NCI-H748 treated with DMSO at 0.1 percent for 48 hours (cell line): ENCODE measurements around the gene SCNN1B.
"Not testable (repeated sequence)": the region's sequence is repeated elsewhere in the genome, so short reads cannot be mapped to it uniquely, and the experiment has no call there.

Source experiments
- DNase-seq: peaks from one replicate; lab custom pipeline; 2025; lab: John Stamatoyannopoulos, UW

SCNN1B gene

GRCh38 chr16:23355106-23355670 is 53.1 kb downstream of the SCNN1B start:
- DNase-seq: no peak

DNA sequence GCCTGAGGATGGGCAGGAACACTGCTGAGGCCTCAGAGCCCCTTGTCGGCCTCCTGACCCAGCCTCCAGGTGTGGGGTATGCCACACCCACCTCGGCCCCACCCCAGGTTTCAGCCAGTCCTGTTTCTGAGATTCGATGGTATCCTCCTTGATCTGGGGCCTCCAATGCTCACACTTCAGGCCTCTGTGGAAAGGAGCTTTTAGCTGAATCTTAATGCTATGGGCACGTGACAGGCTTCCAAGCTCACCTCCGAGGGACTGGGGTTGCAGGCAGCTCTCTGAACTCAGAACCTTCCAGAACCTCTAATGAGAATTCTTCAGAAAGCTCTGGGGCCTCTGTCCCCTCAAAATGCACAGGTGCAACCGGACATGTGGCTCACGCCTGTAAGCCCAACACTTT is 54.8 kb downstream of the SCNN1B start:
- DNase-seq: no peak

DNA sequence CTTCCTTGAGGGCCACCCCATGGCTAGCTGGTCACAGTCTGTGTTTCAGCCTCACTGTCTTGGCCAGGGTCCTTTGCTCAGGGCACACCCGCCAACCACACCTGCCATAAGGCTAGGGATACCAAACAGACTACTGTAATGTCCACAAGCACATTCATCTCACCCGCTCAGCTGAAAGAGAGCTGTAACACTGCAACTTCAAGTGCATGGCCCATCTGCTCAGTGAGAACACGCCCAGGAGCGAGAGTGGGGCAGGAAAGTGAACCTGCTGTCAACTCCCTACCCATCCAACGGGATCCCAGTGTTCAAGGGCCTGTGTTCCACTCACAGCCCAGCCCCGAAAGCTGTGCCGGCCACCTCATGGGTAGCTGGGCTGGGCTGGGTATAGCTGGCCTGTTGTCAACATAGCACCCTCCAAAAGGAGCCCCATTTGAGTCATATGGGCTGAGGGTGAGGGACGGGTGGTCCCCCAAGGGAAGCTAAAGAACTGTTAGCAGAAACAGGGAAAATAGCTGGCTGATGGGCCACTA is 55.7 kb downstream of the SCNN1B start:
- DNase-seq: no peak

DNA sequence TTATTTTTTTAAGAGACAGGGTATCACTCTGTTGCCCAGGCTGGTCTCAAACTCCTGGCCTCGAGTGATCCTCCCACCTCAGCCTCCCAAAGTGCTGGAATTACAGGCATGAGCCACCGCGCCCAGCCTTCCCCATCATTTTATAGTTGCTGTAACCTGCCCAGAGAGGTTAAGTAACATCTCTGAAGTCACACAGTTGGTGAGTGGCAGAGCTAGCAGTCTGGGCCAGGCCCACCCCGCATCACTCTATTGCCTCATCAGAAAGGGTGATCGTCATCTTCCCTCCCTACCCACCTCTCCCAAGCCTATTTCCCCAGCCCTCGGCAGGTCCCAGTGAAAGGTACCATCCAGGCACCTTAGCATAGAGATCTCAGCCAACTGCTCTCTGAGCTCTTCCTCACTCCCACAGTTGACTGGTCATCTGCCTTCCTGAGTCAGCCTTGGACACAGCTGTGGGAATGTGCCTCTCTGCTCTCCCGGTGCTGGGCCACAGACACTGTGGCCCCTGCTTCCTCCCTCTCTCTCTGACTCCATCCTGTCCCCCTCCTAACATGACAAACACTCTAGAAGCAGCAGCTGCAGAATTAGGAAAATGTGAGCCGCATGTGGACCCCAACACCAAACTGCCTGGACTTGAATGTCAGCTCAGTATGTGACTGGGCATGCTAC is 57.1 kb downstream of the SCNN1B start:
- DNase-seq: no peak

DNA sequence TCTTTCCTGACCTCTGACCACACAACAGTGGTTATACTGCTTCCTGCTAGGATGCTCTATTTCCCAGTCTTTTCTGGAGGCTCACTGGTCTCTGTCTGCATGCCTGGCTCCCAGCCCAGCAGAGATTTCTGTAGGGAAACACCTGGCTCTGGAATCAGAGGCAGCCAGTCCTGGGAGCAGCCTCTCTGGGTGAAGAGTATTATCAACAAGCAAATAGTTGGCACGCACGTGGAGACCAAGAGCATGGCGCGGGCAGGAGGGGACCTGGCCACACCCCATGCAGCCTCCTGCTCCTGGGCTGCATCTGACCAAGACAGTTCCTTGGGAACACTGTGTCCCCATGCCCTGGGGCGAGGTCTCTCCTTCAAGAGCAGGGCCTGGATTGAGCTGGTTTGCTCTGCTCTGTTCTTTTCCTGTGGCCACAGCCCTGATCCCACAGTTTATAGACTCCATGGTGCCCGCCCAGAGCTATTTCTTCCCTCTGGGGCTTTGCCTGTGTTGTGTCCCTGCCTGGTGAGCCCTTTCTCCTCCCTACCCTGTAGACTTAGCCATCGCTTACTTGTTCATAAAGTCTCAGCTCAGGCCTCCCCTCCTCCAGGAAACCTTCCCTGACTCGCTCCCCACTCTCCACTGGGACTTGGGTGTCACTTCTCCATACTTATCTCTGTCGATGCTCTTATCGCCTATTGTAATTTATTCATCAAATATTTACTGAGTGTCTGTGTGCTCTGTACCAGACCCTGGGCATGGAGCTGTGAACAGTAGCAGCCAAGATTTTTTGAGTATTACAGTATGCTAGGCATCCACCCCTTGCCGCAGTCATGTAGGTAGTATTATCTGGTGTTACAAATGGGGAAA is 60.6 kb downstream of the SCNN1B start:
- DNase-seq: no peak

DNA sequence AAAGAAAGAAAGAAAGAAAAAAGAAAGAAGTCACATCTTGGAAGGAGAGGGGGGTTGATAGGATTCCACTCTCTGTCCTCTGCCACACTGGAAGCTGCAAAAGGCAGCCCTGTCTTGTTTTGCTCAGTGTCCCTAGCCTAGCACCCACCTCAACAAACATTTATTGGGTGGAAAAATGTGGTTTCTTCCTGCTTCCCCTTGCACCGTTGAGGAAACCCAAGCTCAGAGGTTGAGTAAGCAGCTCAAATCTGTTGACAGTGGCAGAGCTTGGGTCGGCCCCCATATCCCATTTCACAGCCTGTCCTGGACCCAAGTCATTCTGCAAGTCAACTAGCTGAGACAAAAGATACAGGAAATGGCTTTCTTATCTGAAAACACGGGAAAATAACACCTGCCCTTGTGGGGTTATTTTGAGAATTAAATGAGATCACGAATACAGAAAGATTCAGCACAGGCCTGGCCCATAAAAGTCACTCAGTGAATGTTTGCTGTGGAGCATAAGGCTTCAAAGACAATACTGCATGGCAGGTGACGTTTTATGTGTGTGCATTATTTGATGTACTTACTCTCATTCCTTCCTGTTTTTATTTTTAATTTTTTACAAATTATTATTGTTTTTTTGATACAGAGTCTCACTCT is 63.6 kb downstream of the SCNN1B start:
- DNase-seq: no peak

DNA sequence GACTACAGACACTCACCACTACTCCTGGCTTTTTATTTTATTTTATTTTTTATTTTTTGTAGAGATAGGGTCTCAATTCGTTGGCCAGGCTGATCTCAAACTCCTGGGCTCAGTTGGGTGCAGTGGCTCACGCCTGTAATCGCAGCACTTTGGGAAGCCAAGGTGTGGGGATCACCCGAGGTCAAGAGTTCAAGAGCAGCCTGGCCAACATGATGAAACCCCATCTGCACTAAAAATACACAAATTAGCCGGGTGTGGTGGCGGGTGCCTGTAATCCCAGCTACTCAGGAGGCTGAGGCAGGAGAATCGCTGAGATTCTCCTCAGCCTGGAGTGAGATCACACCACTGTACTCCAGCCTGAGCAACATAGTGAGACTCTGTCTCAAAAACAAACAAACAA is 64.2 kb downstream of the SCNN1B start:
- DNase-seq: not testable (repeated sequence)

DNA sequence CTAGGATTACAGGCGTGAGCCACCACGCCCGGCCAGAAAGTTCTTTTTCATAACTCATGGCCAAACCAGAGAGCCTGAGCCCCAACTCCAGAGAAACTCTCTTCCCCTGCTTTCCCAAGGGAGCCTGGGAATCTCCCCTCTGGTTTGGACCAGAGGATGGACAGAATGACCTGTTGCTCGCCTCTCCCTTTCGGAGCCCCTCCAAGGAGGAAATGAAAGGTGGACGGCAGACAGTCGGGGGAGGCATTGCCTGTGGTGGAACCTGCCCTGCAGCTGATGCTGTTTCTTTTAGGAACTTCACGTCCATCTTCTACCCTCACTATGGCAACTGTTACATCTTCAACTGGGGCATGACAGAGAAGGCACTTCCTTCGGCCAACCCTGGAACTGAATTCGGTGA is 65.5 kb downstream of the SCNN1B start:
- no peak for DNase-seq

- DNase-seq: no peak
Observed at GRCh38 chr16:23367988-23368387, 65.9 kb downstream of the SCNN1B start.

DNA sequence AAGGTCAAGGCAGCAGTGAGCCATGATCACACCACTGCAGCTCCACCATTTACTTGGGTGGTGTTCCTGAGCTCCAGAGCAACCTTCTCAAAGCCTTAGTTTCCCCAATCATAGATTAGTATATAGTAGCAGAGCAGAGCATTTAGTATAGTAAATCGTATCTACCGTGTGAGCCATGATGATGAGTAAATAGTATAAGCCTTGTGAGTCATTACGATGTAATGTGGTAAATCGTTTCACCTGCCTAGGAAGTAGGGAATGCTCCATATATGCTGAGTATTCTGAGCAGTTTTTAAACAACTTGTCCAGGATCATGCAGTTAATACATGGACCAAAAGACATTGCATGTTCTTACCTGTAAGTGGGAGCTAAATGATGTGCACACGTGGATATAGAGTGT is 66.4 kb downstream of the SCNN1B start:
- no peak for DNase-seq

DNA sequence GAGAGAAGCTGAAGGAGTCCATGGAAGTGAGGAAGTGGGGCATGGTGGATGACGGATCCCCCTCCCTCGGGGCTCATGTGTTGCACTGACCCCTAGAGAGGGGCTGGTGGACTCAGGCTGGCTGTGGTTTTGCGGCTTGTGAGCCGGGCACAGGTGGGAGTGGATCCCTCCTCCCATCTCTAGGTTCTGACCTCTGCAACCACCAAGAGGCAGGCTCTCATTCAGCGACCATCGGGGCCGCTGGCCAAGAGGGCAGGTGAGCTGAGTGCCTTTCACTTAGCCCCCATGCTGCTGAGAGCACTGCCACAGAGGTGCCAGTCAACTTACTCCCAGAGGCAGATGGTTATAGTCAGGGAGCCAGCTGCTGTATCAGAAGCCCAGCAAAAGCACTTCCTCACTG is 67.3 kb downstream of the SCNN1B start:
- no peak for DNase-seq

DNA sequence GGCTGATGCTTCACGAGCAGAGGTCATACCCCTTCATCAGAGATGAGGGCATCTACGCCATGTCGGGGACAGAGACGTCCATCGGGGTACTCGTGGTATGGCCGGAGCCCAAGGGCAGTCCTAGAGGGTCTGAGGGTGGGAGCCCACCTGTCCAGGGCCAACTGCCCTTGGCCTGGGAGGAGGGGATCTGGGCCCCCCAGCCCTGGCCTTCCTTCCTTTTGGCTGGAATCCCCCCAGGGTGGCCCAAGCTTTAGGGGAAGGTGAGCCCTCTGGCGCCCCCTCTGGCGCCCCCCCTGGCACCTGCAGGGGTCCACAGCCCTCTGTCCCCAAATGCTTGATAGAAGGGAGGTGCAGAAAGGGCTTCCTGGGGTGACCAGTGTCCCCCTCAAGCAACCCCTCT is 69.3 kb downstream of the SCNN1B start:
- DNase-seq: no peak

DNA sequence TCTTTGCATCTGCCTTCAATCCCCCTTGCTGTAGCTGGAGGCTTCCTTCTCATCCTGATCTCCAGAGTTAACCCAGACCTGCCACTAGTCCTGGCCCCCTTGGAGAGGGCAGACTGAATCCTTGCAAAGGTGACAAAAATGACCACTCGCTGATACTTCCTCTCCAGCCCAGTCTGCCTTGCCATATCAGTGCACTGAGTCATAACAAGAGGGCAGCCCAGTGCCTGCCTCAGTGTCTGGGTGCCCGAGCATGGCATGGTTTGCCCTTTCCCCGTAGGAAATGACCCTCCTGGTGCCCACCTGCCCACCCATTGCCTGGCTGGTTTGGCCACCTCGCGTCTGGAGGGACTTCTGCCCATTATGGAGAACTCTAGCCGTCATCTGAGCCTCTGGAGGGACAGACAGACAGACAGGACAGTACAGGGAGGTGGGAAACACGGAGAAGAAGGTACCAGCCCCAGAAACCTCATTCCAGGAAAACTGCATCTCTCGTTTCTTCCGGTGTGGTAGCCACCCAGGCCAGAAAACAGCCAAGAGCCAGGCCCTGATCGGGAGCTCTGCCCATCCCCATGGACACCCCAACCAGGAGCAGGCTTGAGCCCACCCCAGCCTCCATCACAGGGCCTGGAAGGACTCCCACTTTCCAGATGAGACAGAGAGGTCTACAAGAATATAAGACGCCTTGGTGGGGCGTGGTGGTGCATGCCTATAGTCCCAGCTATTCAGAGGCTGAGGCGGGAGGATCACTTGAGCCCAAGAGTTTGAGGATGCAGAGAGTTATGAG is 71.5 kb downstream of the SCNN1B start:
- no peak for DNase-seq

DNA sequence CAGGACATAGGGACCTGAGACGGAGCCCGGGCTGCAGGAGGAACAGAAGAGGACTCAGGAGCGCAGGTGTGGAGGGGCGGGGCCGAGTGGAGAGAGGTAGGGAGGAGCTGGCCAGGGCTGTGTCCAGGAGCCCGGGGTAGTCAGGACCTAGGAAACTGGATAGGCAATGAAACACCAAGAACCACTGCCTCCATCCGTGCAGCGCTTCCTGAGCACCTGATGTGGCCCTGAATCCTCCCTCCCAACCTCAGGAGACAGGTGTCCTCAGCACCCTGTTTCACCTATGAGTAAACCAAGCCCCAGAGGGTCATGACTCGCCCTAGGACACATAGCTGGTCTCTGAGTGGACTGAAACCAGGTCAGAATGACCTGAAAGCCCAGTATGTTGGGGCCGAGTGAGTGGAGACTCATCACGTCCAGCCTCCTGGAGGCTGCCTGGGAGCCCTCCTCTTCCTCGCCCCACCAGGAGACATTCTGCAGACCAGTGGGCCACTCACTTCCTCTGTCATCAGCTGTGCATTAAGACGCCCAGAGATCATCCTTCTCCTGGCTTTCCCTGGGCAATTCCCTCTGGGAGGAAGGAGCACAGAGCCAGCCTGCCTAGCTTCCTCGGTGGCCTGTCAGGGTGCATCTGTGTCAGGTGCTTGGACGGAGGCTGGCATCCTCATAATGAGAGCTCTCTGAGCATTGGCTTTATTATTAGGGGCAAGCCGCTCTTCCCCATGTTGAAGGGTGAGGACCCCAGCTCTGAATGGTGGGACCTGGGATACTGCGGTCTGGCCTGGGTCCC is 72.8 kb downstream of the SCNN1B start:
- DNase-seq: no peak

DNA sequence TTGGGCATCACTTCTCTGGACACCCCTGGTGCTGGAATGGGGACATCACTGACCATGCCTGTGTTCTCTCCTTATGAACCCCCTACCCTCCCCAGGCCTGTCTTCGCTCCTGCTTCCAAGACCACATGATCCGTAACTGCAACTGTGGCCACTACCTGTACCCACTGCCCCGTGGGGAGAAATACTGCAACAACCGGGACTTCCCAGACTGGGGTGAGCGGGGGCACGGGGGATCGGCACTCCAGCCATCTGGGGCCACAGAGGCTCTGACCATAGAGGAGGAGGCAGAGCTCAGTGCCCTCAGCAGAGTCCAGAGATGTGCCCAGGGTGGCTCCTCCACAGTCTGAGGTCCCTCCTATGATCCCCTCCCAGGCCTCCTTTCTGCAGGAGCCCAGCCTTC is 73.5 kb downstream of the SCNN1B start:
- no peak for DNase-seq

DNA sequence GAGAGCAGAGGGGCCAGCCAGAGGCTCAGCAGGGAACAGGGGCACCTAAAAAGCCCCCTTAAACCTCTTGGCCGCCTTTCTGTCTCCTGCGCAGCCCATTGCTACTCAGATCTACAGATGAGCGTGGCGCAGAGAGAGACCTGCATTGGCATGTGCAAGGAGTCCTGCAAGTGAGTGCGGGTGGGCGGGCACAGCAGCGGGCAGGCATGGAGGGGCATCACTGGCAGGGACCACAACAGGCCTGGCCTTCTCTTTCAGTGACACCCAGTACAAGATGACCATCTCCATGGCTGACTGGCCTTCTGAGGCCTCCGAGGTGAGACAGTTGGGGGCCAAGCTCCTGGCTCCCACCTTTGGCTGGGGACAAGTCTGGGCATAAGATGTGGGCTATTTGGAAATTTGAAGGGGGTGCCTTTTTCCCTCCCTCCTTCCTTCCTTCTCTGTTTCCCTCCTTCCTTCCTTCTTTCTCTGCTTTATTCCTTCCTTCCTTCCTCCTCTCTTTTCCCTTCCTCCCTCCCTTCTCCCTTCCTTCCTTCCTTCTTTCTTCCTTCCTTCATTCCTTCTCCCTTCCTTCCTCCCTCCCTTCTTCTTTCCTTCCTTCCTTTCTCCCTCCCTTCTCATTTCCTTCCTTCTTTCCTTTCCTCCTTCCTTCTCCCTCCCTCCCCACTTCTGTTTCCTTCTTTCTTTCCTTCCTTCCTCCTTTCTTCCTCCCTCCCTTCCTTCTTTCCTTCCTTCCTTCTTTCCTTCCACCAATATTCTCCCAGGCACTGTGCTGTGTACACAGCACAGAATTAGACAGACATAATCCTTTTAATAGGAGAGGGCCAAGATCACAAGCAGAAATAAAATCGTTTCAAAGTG is 75.2 kb downstream of the SCNN1B start:
- no peak for DNase-seq

GRCh38 chr16:23378256-23378655 is 76.2 kb downstream of the SCNN1B start:
- no peak for DNase-seq

- no peak for DNase-seq
Observed at GRCh38 chr16:23378921-23379320, 76.8 kb downstream of the SCNN1B start.

- no peak for DNase-seq
Observed at GRCh38 chr16:23379707-23380106, 77.6 kb downstream of the SCNN1B start.

DNA sequence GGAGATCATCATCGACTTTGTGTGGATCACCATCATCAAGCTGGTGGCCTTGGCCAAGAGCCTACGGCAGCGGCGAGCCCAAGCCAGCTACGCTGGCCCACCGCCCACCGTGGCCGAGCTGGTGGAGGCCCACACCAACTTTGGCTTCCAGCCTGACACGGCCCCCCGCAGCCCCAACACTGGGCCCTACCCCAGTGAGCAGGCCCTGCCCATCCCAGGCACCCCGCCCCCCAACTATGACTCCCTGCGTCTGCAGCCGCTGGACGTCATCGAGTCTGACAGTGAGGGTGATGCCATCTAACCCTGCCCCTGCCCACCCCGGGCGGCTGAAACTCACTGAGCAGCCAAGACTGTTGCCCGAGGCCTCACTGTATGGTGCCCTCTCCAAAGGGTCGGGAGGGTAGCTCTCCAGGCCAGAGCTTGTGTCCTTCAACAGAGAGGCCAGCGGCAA is 78.4 kb downstream of the SCNN1B start:
- DNase-seq: no peak
